Measurements from ENCODE around the gene SH3RF3.

Gene SH3RF3

GRCh38 chr2:109139865-109140396 lies 10.9 kb downstream of the SH3RF3 start:
- DNase-seq, result no peak

GRCh38 chr2:109141006-109141600 lies 12.1 kb downstream of the SH3RF3 start:
- no peak for DNase-seq

GRCh38 chr2:109141727-109142283 lies 12.8 kb downstream of the SH3RF3 start:
- no peak for DNase-seq

GRCh38 chr2:109142416-109143210 lies 13.6 kb downstream of the SH3RF3 start:
- no peak for DNase-seq

- DNase-seq, result no peak
These were observed 14.5 kb downstream of the SH3RF3 start for GRCh38 chr2:109143214-109144187.

GRCh38 chr2:109144271-109144670 lies 15.3 kb downstream of the SH3RF3 start:
- no peak for DNase-seq

GRCh38 chr2:109144721-109145120 lies 15.7 kb downstream of the SH3RF3 start:
- DNase-seq, result no peak

GRCh38 chr2:109145286-109145685 lies 16.3 kb downstream of the SH3RF3 start:
- no peak for DNase-seq

GRCh38 chr2:109147405-109147804 lies 18.4 kb downstream of the SH3RF3 start:
- DNase-seq, result no peak

- no peak for DNase-seq
These were observed 19.2 kb downstream of the SH3RF3 start for GRCh38 chr2:109148117-109148746.

- no peak for DNase-seq
These were observed 20.1 kb downstream of the SH3RF3 start for GRCh38 chr2:109148991-109149645.

- no peak for DNase-seq
These were observed 21.6 kb downstream of the SH3RF3 start for GRCh38 chr2:109150559-109150958.

- DNase-seq, result no peak
These were observed 22.5 kb downstream of the SH3RF3 start for GRCh38 chr2:109151519-109151918.

GRCh38 chr2:109153005-109153784 lies 24.2 kb downstream of the SH3RF3 start:
- no peak for DNase-seq

- no peak for DNase-seq
These were observed 24.8 kb downstream of the SH3RF3 start for GRCh38 chr2:109153807-109154206.

GRCh38 chr2:109154226-109154625 lies 25.2 kb downstream of the SH3RF3 start:
- DNase-seq, result no peak

- DNase-seq, result no peak
These were observed 26.8 kb downstream of the SH3RF3 start for GRCh38 chr2:109155553-109156451.

GRCh38 chr2:109157563-109158105 lies 28.6 kb downstream of the SH3RF3 start:
- no peak for DNase-seq

GRCh38 chr2:109158237-109158636 lies 29.2 kb downstream of the SH3RF3 start:
- no peak for DNase-seq

All from NCI-H446 (cell line).